K562 (cell line): Measurements from ENCODE around the gene TAF10. TPM values are rescaled to one million over a fixed set of nuclear protein-coding genes. Genes with fewer than 3 reads are reported as not detected.

Experiments
- ATAC-seq: fragments of 200-7000 bp; cut with Tn5 transposase; 3 replicates; pipeline ENCODE4 v1.9.1; 2020; ENCODE audit warnings: moderate library complexity
- BruUV-seq: library from RNA; stranded (reverse); fragments of 400-500 nt; replicated peaks from 2 replicates; lab custom pipeline; 2021; lab: Mats Ljungman, UMichigan
- CTCF ChIA-PET: fragments of 300-600 bp; formaldehyde crosslinking; extraction: SDS; loops from one replicate; lab custom pipeline; 2021; ENCODE audit warnings: low intra/inter-chr PET ratio; lab: Yijun Ruan, JAX
- POLR2A ChIA-PET: fragments of 300-600, 350-650 bp; sonication (Branson Sonifier 250); formaldehyde crosslinking; extraction: SDS; loops from one replicate; lab custom pipeline; 2021; ENCODE audit warnings: antibody characterized with exemption, inconsistent platforms; lab: Yijun Ruan, JAX
- DNase-seq, 4 experiments: peaks; one replicate each; pipeline versions ENCODE4 v3.0.0 to v3.0.0-alpha.2; 2011 to 2018; ENCODE audit warnings: low spot score in 3 of 4, mixed read lengths in 3 of 4; ENCODE audit errors: extremely low read depth in 1 of 4
- FAIRE-seq: peaks from 2 replicates; lab custom pipeline; 2011; peaks lifted over from hg19 to GRCh38; lab: Jason Lieb, UNC
- H2AFZ ChIP-seq: 2 replicates; pipeline ENCODE4 v1.6.0; 2011; ENCODE audit warnings: low read depth, low read length, control low read depth, inconsistent platforms
- H3K27ac ChIP-seq: fragments of 200-600 bp; 3 replicates; pipeline ENCODE4 v1.8.0; 2011; ENCODE audit warnings: low read depth, mild to moderate bottlenecking, control low read depth, inconsistent platforms, low read length, moderate library complexity, mixed read lengths; ENCODE audit errors: extremely low read depth
- H3K27me3 ChIP-seq, 2 experiments: fragments of 300-600 bp in 1 of 2; 2 replicates in 1 of 2; 3 replicates in 1 of 2; pipeline versions ENCODE4 v1.6.0 to v1.8.0; 2011; ENCODE audit warnings: inconsistent platforms in 2 of 2, low read length in 2 of 2, mild to moderate bottlenecking in 1 of 2, mixed read lengths in 1 of 2, moderate library complexity in 1 of 2; ENCODE audit not compliant: control insufficient read depth in 2 of 2, insufficient read depth in 2 of 2
- H3K36me3 ChIP-seq: fragments of 300-600 bp; 3 replicates; pipeline ENCODE4 v1.8.0; 2011; ENCODE audit warnings: mild to moderate bottlenecking, low read length, inconsistent platforms; ENCODE audit not compliant: control insufficient read depth, insufficient read depth
- H3K4me1 ChIP-seq, 2 experiments: fragments of 200-600 bp in 1 of 2; replicated peaks in 1 of 2; 2 replicates in 1 of 2; 3 replicates in 1 of 2; pipeline versions ENCODE4 v1.5.1 to v1.8.0; 2011; ENCODE audit warnings: inconsistent platforms in 2 of 2, low read length in 2 of 2, mild to moderate bottlenecking in 1 of 2, mixed read lengths in 1 of 2, moderate library complexity in 1 of 2; ENCODE audit not compliant: control insufficient read depth in 2 of 2, insufficient read depth in 2 of 2
- H3K4me2 ChIP-seq: 2 replicates; pipeline ENCODE4 v1.6.1; 2011; ENCODE audit warnings: low read length, control low read depth, inconsistent platforms, mixed read lengths; ENCODE audit not compliant: insufficient read depth
- H3K4me3 ChIP-seq: fragments of 200-600 bp; sonication (generic), shearing (Covaris generic); 2 replicates; pipeline ENCODE4 v1.5.1; 2016; ENCODE audit warnings: control low read depth, inconsistent platforms
- H3K79me2 ChIP-seq: fragments of 200-600 bp; 3 replicates; pipeline ENCODE4 v1.8.0; 2011; ENCODE audit warnings: low read length, inconsistent platforms; ENCODE audit not compliant: control insufficient read depth, insufficient read depth
- H3K9ac ChIP-seq, 2 experiments: 2 replicates each; pipeline versions ENCODE4 v1.6.0 to v1.6.1; 2011; ENCODE audit warnings: low read depth in 2 of 2, low read length in 2 of 2, control low read depth in 1 of 2, inconsistent platforms in 1 of 2, mild to moderate bottlenecking in 1 of 2, mixed read lengths in 1 of 2; ENCODE audit not compliant: insufficient read depth in 1 of 2
- H3K9me1 ChIP-seq: one replicate; pipeline ENCODE4 v1.6.0; 2011; ENCODE audit warnings: inconsistent platforms, mild to moderate bottlenecking, low read length, moderate library complexity; ENCODE audit not compliant: control insufficient read depth, insufficient read depth
- H3K9me3 ChIP-seq: replicated peaks from 2 replicates; pipeline ENCODE4 v1.5.1; 2011; ENCODE audit warnings: low read depth, low read length, inconsistent platforms; ENCODE audit not compliant: control insufficient read depth, insufficient read depth
- H4K20me1 ChIP-seq: replicated peaks from 2 replicates; pipeline ENCODE4 v1.6.1; 2011; ENCODE audit warnings: low read length, inconsistent platforms, mixed read lengths; ENCODE audit not compliant: control insufficient read depth, insufficient read depth
- CXXC5 ChIP-seq: fragments of 250-450 bp; sonication (Bioruptor Pico); IDR thresholded peaks from 2 replicates; pipeline ENCODE4 v1.8.0; 2022; ENCODE audit warnings: inconsistent platforms, mild to moderate bottlenecking, moderate library complexity
- DDX20 ChIP-seq: fragments of 450-650 bp; IDR thresholded peaks from 2 replicates; pipeline ENCODE4 v1.6.1; 2016; ENCODE audit warnings: missing genetic modification characterization, low read depth, mild to moderate bottlenecking, missing compliant biosample characterization, moderate library complexity
- GTF2A2 ChIP-seq: IDR thresholded peaks from 2 replicates; pipeline ENCODE4 v1.6.1; 2016; ENCODE audit warnings: mild to moderate bottlenecking, missing genetic modification characterization, missing compliant biosample characterization
- NEUROD1 ChIP-seq: fragments of 150-350 bp; IDR thresholded peaks from 2 replicates; pipeline ENCODE4 v1.6.1; 2014; ENCODE audit warnings: borderline replicate concordance, low read length, low read depth; ENCODE audit not compliant: partially characterized antibody
- ZC3H11A ChIP-seq: IDR thresholded peaks from 2 replicates; pipeline ENCODE4 v1.6.1; 2012; ENCODE audit warnings: low read depth, low read length, improper control_type of control experiment
- ZNF146 ChIP-seq: IDR thresholded peaks from one replicate; pipeline ENCODE4 v1.6.1; 2018; ENCODE audit warnings: missing compliant biosample characterization; ENCODE audit not compliant: unreplicated experiment
- ZNF174 ChIP-seq: fragments of 250-450 bp; sonication (Bioruptor Pico); IDR thresholded peaks from 2 replicates; pipeline ENCODE4 v1.4.0; 2020; ENCODE audit warnings: mild to moderate bottlenecking
- ZNF589 ChIP-seq: fragments of 200-800 bp; sonication (Bioruptor generic); IDR thresholded peaks from 2 replicates; pipeline ENCODE4 v1.6.1; 2016; ENCODE audit warnings: low read depth, missing genetic modification characterization, missing compliant biosample characterization
- WGBS: fragments of 100-300 bp; shearing (Covaris generic); methylation state at CpG from one replicate; pipeline ENCODE4 v1.1.6; 2016; ENCODE audit warnings: low coverage, mixed read lengths; ENCODE audit not compliant: insufficient coverage; ENCODE audit errors: missing lambda C conversion rate; 5-methylcytosine and 5-hydroxymethylcytosine counted together
- in situ Hi-C: fragments of 300-500 bp; cut with MboI; formaldehyde crosslinking; loops from 4 replicates; pipeline ENCODE4 v1.15.0; 2018; ENCODE audit warnings: inconsistent platforms, mixed read lengths
- intact Hi-C: fragments of 100-400 bp; cut with micrococcal nuclease; formaldehyde crosslinking; loops from 2 replicates; pipeline ENCODE4 v1.14.2; 2022
- polyA plus RNA-seq, 8 experiments: library from polyadenylated mRNA; depleted of rRNA in 4 of 8; stranded (reverse) in 5 of 8; unstranded in 3 of 8; fragments of >200 nt; fragmentation: Nextera tagmentation in 2 of 8; fragmentation: Illumina TruSeq in 1 of 8; extraction: Ambion mirVana in 2 of 8; extraction: Trizol in 1 of 8; gene quantifications; 2 replicates each; pipeline versions ENCODE4 v1.2.1 to v1.2.3, GENCODE V29; 2011 to 2014; ENCODE audit warnings: inconsistent platforms in 1 of 8, missing spikeins in 1 of 8
- total RNA-seq, 7 experiments: library from RNA; depleted of rRNA in 6 of 7; stranded (reverse); fragments of >200 nt in 6 of 7; fragmentation: Illumina TruSeq in 2 of 7; extraction: Trizol in 2 of 7; gene quantifications; 2 replicates each; pipeline versions ENCODE4 v1.2.1 to v1.2.3, GENCODE V29; 2011 to 2021; ENCODE audit warnings: low replicate concordance in 1 of 7
- TF ChIP-seq, protein P1 (sequence below): IDR thresholded peaks from 2 replicates; pipeline ENCODE4 v1.6.1; 2011; ENCODE audit warnings: borderline replicate concordance, low read depth, mild to moderate bottlenecking, moderate library complexity, low read length; ENCODE audit not compliant: insufficient read depth, poor library complexity, severe bottlenecking
- TF ChIP-seq, protein P2 (sequence below): sonication (generic); formaldehyde crosslinking; IDR thresholded peaks from 2 replicates; pipeline ENCODE4 v1.8.1; 2022; ENCODE audit warnings: missing genetic modification reagents

The TAF10 gene
- total and polyA plus RNA-seq, 9 of the 15 experiments (the other 6 are each of a cell fraction or from before 2014, with no cell fraction given): 19.5 to 197 (median 121) TPM

DNA sequence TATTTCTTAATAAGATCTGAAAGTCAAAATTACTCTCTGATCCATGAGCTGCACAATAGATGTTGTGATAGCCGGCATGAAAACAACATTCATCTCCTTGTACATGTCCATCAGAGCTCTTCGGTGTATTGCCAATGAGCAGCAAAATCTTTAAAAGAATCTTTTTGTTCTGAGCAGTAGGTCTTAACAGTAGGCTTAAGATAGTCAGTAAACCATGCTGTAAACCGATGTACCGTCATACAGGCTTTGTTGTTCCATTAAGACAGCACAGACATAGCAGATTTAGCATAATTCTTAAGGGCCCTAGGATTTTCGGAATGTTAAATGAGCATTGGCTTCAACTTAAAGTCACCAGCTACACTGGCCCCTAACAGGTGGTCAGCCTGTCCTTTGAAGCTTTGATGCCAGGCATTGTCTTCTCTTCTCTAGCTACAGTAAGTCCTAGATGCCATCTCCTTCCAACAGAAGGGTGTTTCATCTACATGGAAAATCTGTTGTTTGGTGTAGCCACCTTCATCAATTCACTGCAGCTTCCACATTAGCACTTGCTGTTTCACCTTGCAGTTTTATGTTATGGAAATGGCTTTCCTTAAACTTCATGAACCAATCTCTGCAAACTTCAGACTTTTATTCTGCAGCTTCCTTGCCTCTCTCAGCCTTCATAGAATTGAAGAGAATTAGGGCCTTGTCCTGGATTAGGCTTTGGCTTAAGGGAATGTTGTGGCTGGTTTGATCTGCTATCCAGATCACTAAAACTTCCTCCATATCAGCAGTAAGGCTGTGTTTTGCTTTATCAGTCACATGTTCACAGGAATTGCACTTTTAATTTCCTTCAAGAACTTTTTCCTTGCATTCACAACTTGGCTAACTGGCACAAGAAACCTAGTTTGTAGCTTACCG is 37.0 kb downstream of the TAF10 start (continued):
- TF ChIP-seq ZNF589 (no peak), ZNF174 (CRISPR knock-in tag) (no peak)

DNA sequence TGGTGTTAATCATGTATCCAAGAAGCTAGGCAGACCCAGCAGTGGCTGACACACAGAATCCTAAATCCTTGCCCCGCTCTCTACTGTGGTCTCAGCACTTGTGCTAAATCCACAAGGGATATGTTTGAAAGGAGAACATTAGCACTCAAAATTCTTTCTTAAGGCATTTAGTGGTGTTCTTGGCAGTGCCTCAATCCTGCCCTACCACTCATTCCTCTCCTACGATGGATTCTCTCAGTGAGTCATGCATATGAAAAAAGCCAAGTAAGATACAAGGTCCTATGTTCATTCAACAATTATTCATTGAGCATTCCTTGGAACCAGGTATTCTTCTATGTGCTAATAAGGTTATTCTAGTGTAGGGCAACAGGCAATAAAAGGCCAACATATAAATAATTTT is 39.8 kb downstream of the TAF10 start:
- ATAC-seq (no peak), FAIRE-seq (no peak), DNase-seq (no peak)
- Histone ChIP-seq H3K27ac (no peak overlapping the region), H4K20me1 (no peaks in the 10 kb centered on the region), H3K4me3 (no peak overlapping the region), H3K79me2 (no peaks in the 10 kb centered on the region), H3K9me1 (peaks cover 8% of the 10 kb centered on the region), H3K4me1 (peaks cover 37 to 43% of the 10 kb centered on the region in 2 experiments), H3K9me3 (no peaks in the 10 kb centered on the region), H2AFZ (no peak overlapping the region), H3K9ac (no peak overlapping the region), H3K27me3 (no peaks in the 10 kb centered on the region), H3K4me2 (no peak overlapping the region), H3K36me3 (no peaks in the 10 kb centered on the region)
- WGBS: 73% methylated on average over 2 of the region's 2 CpGs
- in situ Hi-C loops (no loop called here), intact Hi-C loops (no loop called here)
- no peak for TF ChIP-seq NEUROD1
- no peak for TF ChIP-seq GTF2A2 (tag)
- TF ChIP-seq CXXC5 (CRISPR knock-in tag): no peak
- TF ChIP-seq, protein P1, sequence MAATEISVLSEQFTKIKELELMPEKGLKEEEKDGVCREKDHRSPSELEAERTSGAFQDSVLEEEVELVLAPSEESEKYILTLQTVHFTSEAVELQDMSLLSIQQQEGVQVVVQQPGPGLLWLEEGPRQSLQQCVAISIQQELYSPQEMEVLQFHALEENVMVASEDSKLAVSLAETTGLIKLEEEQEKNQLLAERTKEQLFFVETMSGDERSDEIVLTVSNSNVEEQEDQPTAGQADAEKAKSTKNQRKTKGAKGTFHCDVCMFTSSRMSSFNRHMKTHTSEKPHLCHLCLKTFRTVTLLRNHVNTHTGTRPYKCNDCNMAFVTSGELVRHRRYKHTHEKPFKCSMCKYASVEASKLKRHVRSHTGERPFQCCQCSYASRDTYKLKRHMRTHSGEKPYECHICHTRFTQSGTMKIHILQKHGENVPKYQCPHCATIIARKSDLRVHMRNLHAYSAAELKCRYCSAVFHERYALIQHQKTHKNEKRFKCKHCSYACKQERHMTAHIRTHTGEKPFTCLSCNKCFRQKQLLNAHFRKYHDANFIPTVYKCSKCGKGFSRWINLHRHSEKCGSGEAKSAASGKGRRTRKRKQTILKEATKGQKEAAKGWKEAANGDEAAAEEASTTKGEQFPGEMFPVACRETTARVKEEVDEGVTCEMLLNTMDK: no peak
- no peak for TF ChIP-seq ZC3H11A
- TF ChIP-seq, protein P2, sequence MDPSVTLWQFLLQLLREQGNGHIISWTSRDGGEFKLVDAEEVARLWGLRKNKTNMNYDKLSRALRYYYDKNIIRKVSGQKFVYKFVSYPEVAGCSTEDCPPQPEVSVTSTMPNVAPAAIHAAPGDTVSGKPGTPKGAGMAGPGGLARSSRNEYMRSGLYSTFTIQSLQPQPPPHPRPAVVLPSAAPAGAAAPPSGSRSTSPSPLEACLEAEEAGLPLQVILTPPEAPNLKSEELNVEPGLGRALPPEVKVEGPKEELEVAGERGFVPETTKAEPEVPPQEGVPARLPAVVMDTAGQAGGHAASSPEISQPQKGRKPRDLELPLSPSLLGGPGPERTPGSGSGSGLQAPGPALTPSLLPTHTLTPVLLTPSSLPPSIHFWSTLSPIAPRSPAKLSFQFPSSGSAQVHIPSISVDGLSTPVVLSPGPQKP (CRISPR knock-in tag): no peak
- no peak for TF ChIP-seq ZNF146 (CRISPR knock-in tag)
- TF ChIP-seq DDX20: no peak
- ChIA-PET POLR2A (interaction anchor here (1.1 kb wide), 1 partner anchor 39 kb away, joined by 3 read pairs; the partner anchor contains the start of gene TAF10), CTCF (no interaction called here)
- no TSS peak for BruUV-seq
